T-helper 1 cell treated with Interleukin-12 subunit alpha and Interleukin-12 subunit beta and Interleukin-4 antibody, amounts not matched to agents 30 ng/mL and 1 ng/mL, for 36 hours (primary cell): ENCODE data around the gene NDUFB2. TPM values are rescaled to one million over a fixed set of nuclear protein-coding genes. Genes with fewer than 3 reads are reported as not detected.
"Not testable (repeated sequence)": the region's sequence is repeated elsewhere in the genome, so short reads cannot be mapped to it uniquely, and the experiment has no call there.

ENCODE experiments used
- intact Hi-C: fragments of 100-400 bp; cut with micrococcal nuclease; formaldehyde crosslinking; loops from one replicate; pipeline ENCODE4 v1.15.1; 2024
- total RNA-seq: library from RNA; stranded (reverse); gene quantifications from 2 replicates; pipeline ENCODE4 v1.2.3, GENCODE V29; 2022

Gene NDUFB2
- total RNA-seq, 1 donor from 2014 or later = 169 TPM

- intact Hi-C loops = loop anchor here (1.0 kb wide), 2 partner anchors 286 to 807 kb away; no protein-coding TSS in a partner anchor
These were observed 29.8 kb downstream of the NDUFB2 start for GRCh38 chr7:140726281-140726680.

- intact Hi-C loops = no loop called here
These were observed 35.9 kb downstream of the NDUFB2 start for GRCh38 chr7:140732416-140732815.

GRCh38 chr7:140734096-140734495, 37.6 kb downstream of the NDUFB2 start:
- intact Hi-C loops = no loop called here

- intact Hi-C loops = no loop called here
These were observed 38.2 kb downstream of the NDUFB2 start for GRCh38 chr7:140734729-140735128.

GRCh38 chr7:140738280-140738679, 41.8 kb downstream of the NDUFB2 start:
- intact Hi-C loops = no loop called here

GRCh38 chr7:140743255-140743654, 46.7 kb downstream of the NDUFB2 start:
- intact Hi-C loops = not testable (repeated sequence)

GRCh38 chr7:140744005-140744404, 47.5 kb downstream of the NDUFB2 start:
- intact Hi-C loops = no loop called here

GRCh38 chr7:140745266-140746058, 49.0 kb downstream of the NDUFB2 start:
- intact Hi-C loops = no loop called here

- intact Hi-C loops = no loop called here
These were observed 50.2 kb downstream of the NDUFB2 start for GRCh38 chr7:140746751-140747150.

GRCh38 chr7:140752533-140752932, 56.0 kb downstream of the NDUFB2 start:
- intact Hi-C loops = no loop called here

- intact Hi-C loops = no loop called here
These were observed 58.0 kb downstream of the NDUFB2 start for GRCh38 chr7:140754506-140754905.

Other genes with a start within 250 kb of the NDUFB2 start
- 81.5 and 85.8 TPM in 2 replicates for gene MKRN1, start 217.2 kb upstream of the NDUFB2 start, total RNA-seq
- not detected in 2 replicates for gene DENND2A, start 55.9 kb upstream of the NDUFB2 start, total RNA-seq
- 12.8 and 14.4 TPM in 2 replicates for gene ADCK2, start 23.8 kb upstream of the NDUFB2 start, total RNA-seq
- 26.7 and 31.3 TPM in 2 replicates for gene BRAF, start 228.2 kb downstream of the NDUFB2 start, total RNA-seq